ENCODE results near the gene ASIC2.

DNA sequence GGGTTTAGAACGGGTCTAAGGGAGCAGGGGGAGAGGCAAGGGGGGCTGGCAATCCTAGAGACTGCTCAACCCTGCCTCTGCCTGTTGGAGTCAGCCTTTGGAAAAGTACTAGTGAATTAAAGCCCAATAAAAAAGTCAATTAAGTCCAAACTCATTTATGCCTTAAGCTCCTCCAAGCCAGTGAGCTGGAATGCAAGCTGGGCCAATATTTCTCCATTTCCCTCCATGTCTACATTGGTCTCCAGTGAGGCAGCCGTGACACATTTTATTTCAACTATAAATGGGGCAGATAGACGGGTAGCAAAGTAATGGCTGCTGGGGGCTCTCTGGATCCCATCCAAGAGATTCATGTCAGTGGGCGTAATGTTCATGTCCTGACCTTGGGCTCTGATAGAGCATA is 157.4 kb downstream of the ASIC2 start:
- TF ChIP-seq, protein P1, sequence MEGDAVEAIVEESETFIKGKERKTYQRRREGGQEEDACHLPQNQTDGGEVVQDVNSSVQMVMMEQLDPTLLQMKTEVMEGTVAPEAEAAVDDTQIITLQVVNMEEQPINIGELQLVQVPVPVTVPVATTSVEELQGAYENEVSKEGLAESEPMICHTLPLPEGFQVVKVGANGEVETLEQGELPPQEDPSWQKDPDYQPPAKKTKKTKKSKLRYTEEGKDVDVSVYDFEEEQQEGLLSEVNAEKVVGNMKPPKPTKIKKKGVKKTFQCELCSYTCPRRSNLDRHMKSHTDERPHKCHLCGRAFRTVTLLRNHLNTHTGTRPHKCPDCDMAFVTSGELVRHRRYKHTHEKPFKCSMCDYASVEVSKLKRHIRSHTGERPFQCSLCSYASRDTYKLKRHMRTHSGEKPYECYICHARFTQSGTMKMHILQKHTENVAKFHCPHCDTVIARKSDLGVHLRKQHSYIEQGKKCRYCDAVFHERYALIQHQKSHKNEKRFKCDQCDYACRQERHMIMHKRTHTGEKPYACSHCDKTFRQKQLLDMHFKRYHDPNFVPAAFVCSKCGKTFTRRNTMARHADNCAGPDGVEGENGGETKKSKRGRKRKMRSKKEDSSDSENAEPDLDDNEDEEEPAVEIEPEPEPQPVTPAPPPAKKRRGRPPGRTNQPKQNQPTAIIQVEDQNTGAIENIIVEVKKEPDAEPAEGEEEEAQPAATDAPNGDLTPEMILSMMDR (IDR thresholded peaks at IDR 0.05), result no peak
- TF ChIP-seq POLR2A (IDR thresholded peaks at IDR 0.05) (no peak), POLR2AphosphoS5 (IDR thresholded peaks at IDR 0.05; ENCODE audit: insufficient read depth in 1 of 2, low read depth in 1 of 2) (no peak)

All from vagina (tissue), 2 donors.